ENCODE results near the gene BNIP3.

BNIP3 gene

GRCh38 chr10:131981429-131982184 is at the start of gene BNIP3:
BNIP3 (minus strand) TSS chr10:131981923; CDS start chr10:131981806, 117 bp downstream.
- DNase-seq (ENCODE audit: low spot score), result peak; percentile 88

- no peak for DNase-seq (ENCODE audit: low spot score)
Measured at GRCh38 chr10:132030898-132031463, 49.3 kb upstream of the BNIP3 start.

- DNase-seq (ENCODE audit: low spot score), result no peak
Measured at GRCh38 chr10:132028706-132029105, 47.0 kb upstream of the BNIP3 start.

GRCh38 chr10:132027423-132027983 is 45.8 kb upstream of the BNIP3 start:
- no peak for DNase-seq (ENCODE audit: low spot score)

GRCh38 chr10:132023092-132023811 is 41.5 kb upstream of the BNIP3 start:
- peak; percentile 68 for DNase-seq (ENCODE audit: low spot score)

- DNase-seq (ENCODE audit: low spot score), result no peak
Measured at GRCh38 chr10:132022241-132022640, 40.5 kb upstream of the BNIP3 start.

- no peak for DNase-seq (ENCODE audit: low spot score)
Measured at GRCh38 chr10:132021504-132022143, 39.9 kb upstream of the BNIP3 start.

GRCh38 chr10:132021046-132021445 is 39.3 kb upstream of the BNIP3 start:
- no peak for DNase-seq (ENCODE audit: low spot score)

- DNase-seq (ENCODE audit: low spot score), result no peak
Measured at GRCh38 chr10:132020456-132020855, 38.7 kb upstream of the BNIP3 start.

- DNase-seq (ENCODE audit: low spot score), result no peak
Measured at GRCh38 chr10:132019366-132019765, 37.6 kb upstream of the BNIP3 start.

- no peak for DNase-seq (ENCODE audit: low spot score)
Measured at GRCh38 chr10:132018446-132018845, 36.7 kb upstream of the BNIP3 start.

- no peak for DNase-seq (ENCODE audit: low spot score)
Measured at GRCh38 chr10:132016514-132016913, 34.8 kb upstream of the BNIP3 start.

GRCh38 chr10:132011445-132011844 is 29.7 kb upstream of the BNIP3 start:
- DNase-seq (ENCODE audit: low spot score), result no peak

- no peak for DNase-seq (ENCODE audit: low spot score)
Measured at GRCh38 chr10:132011024-132011423, 29.3 kb upstream of the BNIP3 start.

- no peak for DNase-seq (ENCODE audit: low spot score)
Measured at GRCh38 chr10:132010483-132010882, 28.8 kb upstream of the BNIP3 start.

GRCh38 chr10:132009575-132009974 is 27.9 kb upstream of the BNIP3 start:
- DNase-seq (ENCODE audit: low spot score), result no peak

GRCh38 chr10:132007681-132008080 is 26.0 kb upstream of the BNIP3 start:
- no peak for DNase-seq (ENCODE audit: low spot score)

GRCh38 chr10:132006966-132007365 is 25.2 kb upstream of the BNIP3 start:
- no peak for DNase-seq (ENCODE audit: low spot score)

- no peak for DNase-seq (ENCODE audit: low spot score)
Measured at GRCh38 chr10:132005147-132005546, 23.4 kb upstream of the BNIP3 start.

GRCh38 chr10:132004052-132004451 is 22.3 kb upstream of the BNIP3 start:
- DNase-seq (ENCODE audit: low spot score), result no peak

GRCh38 chr10:132003282-132003924 is 21.7 kb upstream of the BNIP3 start:
- DNase-seq (ENCODE audit: low spot score), result no peak

GRCh38 chr10:132002004-132002403 is 20.3 kb upstream of the BNIP3 start:
- no peak for DNase-seq (ENCODE audit: low spot score)
